C4-2B (cell line): Measurements from ENCODE around the gene IGFL2.

Experiments used
- H3K27ac ChIP-seq: fragments of 450-650 bp; 2 replicates; pipeline ENCODE4 v1.5.1; 2017
- ZFX ChIP-seq: fragments of 450-650 bp; IDR thresholded peaks from 2 replicates; pipeline ENCODE4 v1.6.1; 2017
- TF ChIP-seq, protein P1 (sequence below): fragments of 450-650 bp; conservative IDR thresholded peaks from 2 replicates; pipeline ENCODE4 v1.5.1; 2017; ENCODE audit warnings: mild to moderate bottlenecking

The IGFL2 gene

DNA sequence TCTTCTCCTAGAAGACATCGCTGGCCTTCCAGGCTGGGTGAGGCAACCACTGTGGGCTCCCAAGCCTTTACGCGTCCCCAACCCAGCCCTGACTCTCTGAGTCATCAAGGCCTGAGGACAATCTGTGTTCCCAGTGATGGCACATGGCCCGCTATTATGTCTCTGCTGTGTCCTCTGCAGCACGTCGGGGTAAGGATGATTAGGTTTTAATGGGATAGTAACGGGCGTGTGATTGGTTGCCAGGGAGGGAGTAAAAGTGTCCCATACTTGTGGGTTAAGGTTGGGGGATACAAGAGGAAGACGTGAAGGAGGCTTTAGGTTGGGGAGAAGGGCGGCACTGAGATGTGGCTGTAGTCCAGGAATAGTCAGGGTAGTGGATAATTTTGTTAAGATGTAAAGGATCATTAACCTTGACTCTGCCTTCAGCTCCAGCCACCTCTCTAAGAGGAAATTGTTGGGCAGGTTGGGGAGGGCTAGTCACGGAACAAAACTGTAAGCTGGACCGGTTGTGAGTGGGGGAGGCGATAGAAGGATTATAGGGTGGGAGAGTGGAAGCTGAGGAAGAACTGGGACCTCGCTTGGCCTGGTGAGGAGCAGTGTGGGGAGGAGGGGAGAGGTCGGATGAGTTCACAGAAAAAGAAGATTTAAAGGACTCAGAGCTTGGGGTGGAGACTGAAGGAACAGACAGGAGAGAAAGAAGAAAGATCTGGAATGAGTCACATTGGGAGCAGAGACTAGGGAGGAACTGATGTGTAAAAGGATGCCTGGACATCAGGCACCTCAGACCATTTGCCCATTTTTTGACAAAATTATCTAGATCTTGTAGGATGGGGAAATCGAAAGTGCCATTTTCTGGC, 53.6 kb downstream of the IGFL2 start:
- TF ChIP-seq ZFX: no peak
- TF ChIP-seq, protein P1, sequence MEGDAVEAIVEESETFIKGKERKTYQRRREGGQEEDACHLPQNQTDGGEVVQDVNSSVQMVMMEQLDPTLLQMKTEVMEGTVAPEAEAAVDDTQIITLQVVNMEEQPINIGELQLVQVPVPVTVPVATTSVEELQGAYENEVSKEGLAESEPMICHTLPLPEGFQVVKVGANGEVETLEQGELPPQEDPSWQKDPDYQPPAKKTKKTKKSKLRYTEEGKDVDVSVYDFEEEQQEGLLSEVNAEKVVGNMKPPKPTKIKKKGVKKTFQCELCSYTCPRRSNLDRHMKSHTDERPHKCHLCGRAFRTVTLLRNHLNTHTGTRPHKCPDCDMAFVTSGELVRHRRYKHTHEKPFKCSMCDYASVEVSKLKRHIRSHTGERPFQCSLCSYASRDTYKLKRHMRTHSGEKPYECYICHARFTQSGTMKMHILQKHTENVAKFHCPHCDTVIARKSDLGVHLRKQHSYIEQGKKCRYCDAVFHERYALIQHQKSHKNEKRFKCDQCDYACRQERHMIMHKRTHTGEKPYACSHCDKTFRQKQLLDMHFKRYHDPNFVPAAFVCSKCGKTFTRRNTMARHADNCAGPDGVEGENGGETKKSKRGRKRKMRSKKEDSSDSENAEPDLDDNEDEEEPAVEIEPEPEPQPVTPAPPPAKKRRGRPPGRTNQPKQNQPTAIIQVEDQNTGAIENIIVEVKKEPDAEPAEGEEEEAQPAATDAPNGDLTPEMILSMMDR: no peak
- no peak overlapping the region for H3K27ac ChIP-seq

- TF ChIP-seq ZFX: no peak
- TF ChIP-seq, protein P1: no peak
- no peak overlapping the region for H3K27ac ChIP-seq
These were observed 54.4 kb downstream of the IGFL2 start for GRCh38 chr19:46202426-46202825.

GRCh38 chr19:46202872-46203860, 55.1 kb downstream of the IGFL2 start:
- H3K27ac ChIP-seq: no peak overlapping the region

DNA sequence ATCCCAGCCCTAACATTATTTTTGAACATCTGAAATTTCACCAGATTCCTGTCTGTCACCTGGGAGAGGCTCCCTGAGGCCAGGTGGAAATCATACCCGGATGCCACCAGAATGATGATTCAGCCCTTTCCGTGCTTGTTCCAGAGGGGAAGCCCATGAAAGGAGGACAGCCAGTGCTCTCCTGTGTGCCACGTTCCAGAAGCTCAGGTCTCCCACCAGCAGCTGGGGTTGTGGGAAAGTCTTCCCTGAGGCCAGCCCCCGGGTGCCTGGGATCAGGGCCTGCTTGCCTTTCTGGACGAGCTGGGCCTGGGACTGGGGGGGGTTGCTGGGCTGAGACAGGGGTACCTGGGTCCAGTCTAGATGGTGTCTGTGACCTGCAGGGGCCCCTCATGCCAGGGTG, 56.0 kb downstream of the IGFL2 start:
- no peak overlapping the region for H3K27ac ChIP-seq
- no peak for TF ChIP-seq ZFX
- TF ChIP-seq, protein P1: no peak

More at GRCh38 chr19:46202872-46203860, 55.1 kb downstream of the IGFL2 start:
- TF ChIP-seq ZFX: no peak
- TF ChIP-seq, protein P1: no peak

GRCh38 chr19:46205183-46205984, 57.3 kb downstream of the IGFL2 start:
- TF ChIP-seq, protein P1: no peak
- H3K27ac ChIP-seq: no peak overlapping the region

DNA sequence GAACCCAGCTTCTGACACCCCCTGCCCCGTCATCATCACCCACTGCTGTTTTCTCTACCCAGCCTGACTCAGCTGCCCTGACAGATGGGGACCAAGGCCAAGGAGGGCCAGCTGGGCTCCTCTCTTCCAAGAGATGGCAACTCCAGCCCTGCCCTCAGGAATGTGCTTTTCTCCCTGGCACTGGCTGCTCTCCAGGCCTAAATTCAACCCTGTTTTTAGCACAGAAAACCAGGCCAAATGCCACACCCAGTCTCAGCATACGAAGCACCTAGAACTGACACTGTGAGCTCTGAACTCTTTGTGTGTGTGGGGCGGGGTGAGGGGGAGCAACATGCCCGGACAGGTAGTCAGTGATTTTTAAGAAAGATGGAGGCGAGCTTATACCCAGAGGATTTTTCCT, 58.1 kb downstream of the IGFL2 start:
- no peak overlapping the region for H3K27ac ChIP-seq
- TF ChIP-seq ZFX: no peak
- TF ChIP-seq, protein P1: no peak
